Parathyroid adenoma (tissue), 2 donors: ENCODE results near the gene BORCS6.

Experiments used
- H2AFZ ChIP-seq: fragments of 300-600 bp; sonication (generic); one replicate; pipeline ENCODE4 v1.7.0; 2017; ENCODE audit warnings: antibody characterized with exemption, mild to moderate bottlenecking
- H3K27ac ChIP-seq: fragments of 300-600 bp; sonication (generic); one replicate; pipeline ENCODE4 v1.7.0; 2017
- H3K27me3 ChIP-seq: fragments of 300-600 bp; sonication (generic); one replicate; pipeline ENCODE4 v1.7.0; 2017; ENCODE audit warnings: low read length; ENCODE audit not compliant: control insufficient read depth, insufficient read depth
- H3K36me3 ChIP-seq: fragments of 300-600 bp; sonication (generic); one replicate; pipeline ENCODE4 v1.7.0; 2017; ENCODE audit warnings: low read length; ENCODE audit not compliant: control insufficient read depth, insufficient read depth
- H3K4me1 ChIP-seq: fragments of 300-600 bp; sonication (generic); one replicate; pipeline ENCODE4 v1.7.0; 2017; ENCODE audit warnings: control low read depth
- H3K4me2 ChIP-seq: fragments of 300-600 bp; sonication (generic); one replicate; pipeline ENCODE4 v1.7.0; 2017; ENCODE audit warnings: low read length
- H3K4me3 ChIP-seq: fragments of 300-600 bp; sonication (generic); one replicate; pipeline ENCODE4 v1.7.0; 2017; ENCODE audit warnings: low read depth, low read length
- H3K79me2 ChIP-seq: fragments of 300-600 bp; sonication (generic); one replicate; pipeline ENCODE4 v1.7.0; 2017; ENCODE audit warnings: control low read depth
- H3K9ac ChIP-seq: fragments of 300-600 bp; sonication (generic); one replicate; pipeline ENCODE4 v1.7.0; 2017; ENCODE audit warnings: mild to moderate bottlenecking
- H3K9me3 ChIP-seq: fragments of 300-600 bp; sonication (generic); one replicate; pipeline ENCODE4 v1.7.0; 2017; ENCODE audit warnings: low read length; ENCODE audit not compliant: control insufficient read depth
- CTCF ChIP-seq: fragments of 300-600 bp; sonication (generic); IDR thresholded peaks from one replicate; pipeline ENCODE4 v1.7.0; 2017; ENCODE audit warnings: antibody characterized with exemption, mild to moderate bottlenecking
- donor health status: primary hyperparathyroidism.

The BORCS6 gene

GRCh38 chr17:8189711-8190477 lies at the start of gene BORCS6:
BORCS6 (minus strand) TSS chr17:8190180; CDS start chr17:8190140, 40 bp downstream.
- peak within 1 kb of the TSS; percentile 78 for H3K4me2 ChIP-seq
- peak within 1 kb of the TSS; percentile 97 for H3K27ac ChIP-seq
- H3K79me2 ChIP-seq: no peaks in the 10 kb centered on the region
- peaks cover 29% of the 10 kb centered on the region for H3K4me1 ChIP-seq
- peak; percentile 15 for TF ChIP-seq CTCF
- H3K9me3 ChIP-seq: no peaks in the 10 kb centered on the region
- H3K27me3 ChIP-seq: no peaks in the 10 kb centered on the region
- H3K9ac ChIP-seq: peak within 1 kb of the TSS; percentile 89
- no peaks in the 10 kb centered on the region for H3K36me3 ChIP-seq
- peak within 1 kb of the TSS; percentile 83 for H3K4me3 ChIP-seq
- peak within 1 kb of the TSS; percentile 96 for H2AFZ ChIP-seq

GRCh38 chr17:8237886-8238285 lies 47.9 kb upstream of the BORCS6 start:
- no peak overlapping the region for H3K9ac ChIP-seq
- peaks cover 12% of the 10 kb centered on the region for H3K4me1 ChIP-seq
- no peaks in the 10 kb centered on the region for H3K36me3 ChIP-seq
- no peaks in the 10 kb centered on the region for H3K27me3 ChIP-seq
- TF ChIP-seq CTCF: no peak
- peaks cover 4% of the 10 kb centered on the region for H3K79me2 ChIP-seq
- peak overlapping the region; percentile 5 for H3K4me3 ChIP-seq
- H2AFZ ChIP-seq: no peak overlapping the region
- H3K4me2 ChIP-seq: no peak overlapping the region
- H3K9me3 ChIP-seq: no peaks in the 10 kb centered on the region
- H3K27ac ChIP-seq: peak overlapping the region; percentile 53

GRCh38 chr17:8237175-8237574 lies 47.2 kb upstream of the BORCS6 start:
- H3K4me2 ChIP-seq: peak overlapping the region; percentile 31
- no peaks in the 10 kb centered on the region for H3K36me3 ChIP-seq
- no peak for TF ChIP-seq CTCF
- no peaks in the 10 kb centered on the region for H3K9me3 ChIP-seq
- no peaks in the 10 kb centered on the region for H3K27me3 ChIP-seq
- no peak overlapping the region for H3K9ac ChIP-seq
- H3K4me3 ChIP-seq: peak overlapping the region; percentile 5
- H3K79me2 ChIP-seq: peaks cover 4% of the 10 kb centered on the region
- peak overlapping the region; percentile 53 for H3K27ac ChIP-seq
- peaks cover 12% of the 10 kb centered on the region for H3K4me1 ChIP-seq
- peak overlapping the region; percentile 66 for H2AFZ ChIP-seq

GRCh38 chr17:8235676-8236075 lies 45.7 kb upstream of the BORCS6 start:
- no peaks in the 10 kb centered on the region for H3K9me3 ChIP-seq
- H3K4me1 ChIP-seq: peaks cover 12% of the 10 kb centered on the region
- H3K4me3 ChIP-seq: no peak overlapping the region
- H3K79me2 ChIP-seq: peaks cover 6% of the 10 kb centered on the region
- no peak overlapping the region for H3K4me2 ChIP-seq
- no peaks in the 10 kb centered on the region for H3K27me3 ChIP-seq
- no peak overlapping the region for H3K9ac ChIP-seq
- no peaks in the 10 kb centered on the region for H3K36me3 ChIP-seq
- TF ChIP-seq CTCF: no peak
- no peak overlapping the region for H2AFZ ChIP-seq
- no peak overlapping the region for H3K27ac ChIP-seq
